GM19240 (cell line): Measurements from ENCODE around the gene BMP10.

Source experiments
- DNase-seq: peaks from one replicate; pipeline ENCODE4 v3.0.0; 2011; ENCODE audit warnings: low spot score; ENCODE audit not compliant: insufficient read length

Gene BMP10

DNA sequence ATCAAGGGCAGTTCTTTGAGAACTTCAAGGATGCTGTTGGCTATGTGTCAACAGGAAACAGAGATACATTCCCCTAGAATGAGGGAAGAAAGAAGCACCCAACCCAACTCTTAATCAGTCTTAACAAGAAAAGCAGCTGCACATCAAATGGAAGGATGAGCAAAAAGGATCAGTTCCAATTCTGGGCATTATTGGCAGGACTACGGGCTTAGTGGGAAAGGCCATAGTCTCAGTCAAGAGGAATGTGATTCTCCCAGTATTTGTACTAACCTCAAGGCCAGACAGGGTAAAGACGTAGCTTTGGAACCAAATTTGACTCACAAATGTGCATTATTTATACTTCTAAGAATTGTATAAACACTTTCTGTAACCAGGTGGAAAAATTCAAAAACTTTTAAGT lies 18.2 kb downstream of the BMP10 start:
- no peak for DNase-seq

DNA sequence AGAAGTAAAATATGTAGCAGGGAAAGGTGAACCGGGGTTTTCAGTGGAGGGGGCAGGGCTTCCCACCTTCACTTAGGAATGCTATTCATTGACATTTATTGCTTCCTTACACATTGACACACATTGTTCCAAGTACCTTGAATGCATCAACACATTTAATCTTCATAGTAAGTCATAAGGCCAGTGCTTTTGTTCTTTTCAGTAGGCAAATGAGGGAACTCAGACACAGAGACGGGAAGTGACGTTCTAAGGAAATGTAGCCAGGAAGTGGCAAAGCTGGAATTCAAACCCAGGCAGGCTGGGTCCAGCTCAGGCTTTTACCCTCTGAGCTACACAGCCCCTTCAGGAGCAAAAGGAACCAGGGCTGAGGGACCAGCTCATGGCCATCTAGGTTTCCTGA lies 20.7 kb downstream of the BMP10 start:
- DNase-seq = no peak

DNA sequence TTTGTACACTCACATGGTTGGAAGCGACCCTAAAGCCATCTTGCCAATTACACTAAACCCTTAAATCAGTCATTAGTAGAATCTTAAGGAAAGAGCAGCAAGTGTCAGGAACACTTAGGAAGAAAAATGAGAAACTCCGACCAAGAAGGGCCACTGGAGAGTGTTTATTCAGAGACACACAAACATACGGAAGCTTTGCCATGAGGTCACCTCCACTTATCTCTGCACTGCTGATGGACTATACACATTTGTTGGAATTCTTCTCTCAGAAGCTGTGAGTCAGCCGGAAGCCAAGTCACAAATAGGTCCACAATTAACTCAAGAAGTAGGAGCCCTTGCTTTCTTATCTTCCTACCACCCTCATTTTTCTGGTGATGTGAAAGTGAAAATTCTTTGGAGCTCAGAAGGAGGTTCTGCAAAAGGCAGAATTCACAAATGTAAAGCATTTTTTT lies 21.6 kb downstream of the BMP10 start:
- no peak for DNase-seq

DNA sequence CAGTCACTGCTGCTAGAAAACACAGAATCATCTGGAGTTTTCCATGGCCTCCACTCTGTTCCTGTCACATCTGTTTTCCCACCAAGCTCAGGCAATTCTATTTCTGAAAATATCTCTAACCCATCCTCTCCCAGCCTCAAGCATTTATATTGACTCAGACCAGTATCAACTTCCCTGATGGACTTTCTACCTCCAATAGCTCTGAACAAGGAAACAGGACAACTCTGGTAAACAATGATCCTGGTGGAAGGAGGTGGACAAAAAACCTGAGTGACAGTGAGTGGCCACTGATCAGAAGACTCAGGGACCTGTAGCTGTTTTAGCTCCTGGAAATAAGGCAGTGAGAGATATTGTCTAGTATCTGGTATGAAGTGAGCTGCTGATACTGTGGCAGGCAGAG lies 23.4 kb downstream of the BMP10 start:
- no peak for DNase-seq

DNA sequence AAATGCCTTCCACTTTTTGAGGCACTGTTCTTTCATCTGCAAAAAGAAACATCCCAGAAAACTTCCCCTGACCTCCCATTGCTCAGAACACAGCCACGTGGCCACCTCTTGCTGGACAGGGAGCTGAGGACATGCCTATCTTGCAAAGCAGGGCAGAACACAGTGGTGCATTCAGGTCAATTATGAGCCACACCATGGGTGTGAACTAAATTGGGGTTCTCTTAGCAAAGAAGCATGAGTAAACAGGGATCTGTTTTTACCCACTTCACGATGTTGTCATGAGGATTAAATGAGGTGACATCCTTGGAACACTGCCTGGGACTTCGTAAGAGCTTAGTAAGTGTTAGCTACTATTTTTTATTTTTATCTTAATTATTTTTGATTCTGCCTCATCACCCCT lies 25.1 kb downstream of the BMP10 start:
- DNase-seq = no peak

DNA sequence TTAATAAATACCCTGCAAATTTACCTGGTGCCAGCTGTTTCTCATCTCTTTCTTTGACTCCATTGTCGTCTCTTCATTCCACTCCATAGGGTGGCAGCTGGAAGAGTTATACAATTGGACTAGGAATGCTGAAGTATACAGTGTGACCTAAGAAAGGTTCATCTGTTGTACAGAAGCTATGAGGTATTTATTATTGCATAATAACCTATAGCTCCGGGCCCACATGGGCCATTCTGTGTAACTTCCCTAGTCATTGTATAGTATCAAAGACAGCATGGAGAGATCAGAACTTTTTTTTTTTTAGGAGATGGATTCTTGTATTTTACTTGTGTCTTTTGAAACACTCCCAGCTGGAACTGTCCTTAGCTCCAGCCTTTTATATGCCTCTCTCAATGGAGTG lies 26.2 kb downstream of the BMP10 start:
- DNase-seq = no peak

DNA sequence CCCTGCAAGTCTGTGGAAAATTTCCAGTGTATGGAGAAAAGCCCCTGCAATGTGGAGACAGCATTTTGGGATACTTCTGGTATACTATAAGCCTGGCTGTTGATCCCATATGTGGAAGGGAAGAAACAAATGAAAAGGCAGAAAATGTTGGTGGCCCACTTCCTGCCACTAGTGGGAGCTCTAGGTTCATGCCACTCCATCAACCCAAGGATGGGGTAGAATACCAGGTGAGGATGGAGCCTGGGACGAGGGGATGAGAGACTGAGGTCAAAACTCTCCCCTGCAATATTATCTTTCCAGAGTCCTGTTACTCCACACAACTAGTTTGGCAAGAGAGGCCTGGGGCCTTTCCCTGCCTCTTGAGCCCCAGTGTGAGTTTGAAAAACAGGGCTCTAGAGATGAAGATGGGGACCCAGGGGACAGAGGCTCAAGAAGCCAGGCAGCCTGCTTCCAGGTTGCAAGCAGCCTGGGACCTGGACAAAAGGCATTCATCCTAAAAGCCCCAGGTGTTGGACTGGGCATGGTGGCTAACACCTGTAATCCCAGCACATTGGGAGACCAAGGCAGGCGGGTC lies 31.9 kb downstream of the BMP10 start:
- DNase-seq = no peak

DNA sequence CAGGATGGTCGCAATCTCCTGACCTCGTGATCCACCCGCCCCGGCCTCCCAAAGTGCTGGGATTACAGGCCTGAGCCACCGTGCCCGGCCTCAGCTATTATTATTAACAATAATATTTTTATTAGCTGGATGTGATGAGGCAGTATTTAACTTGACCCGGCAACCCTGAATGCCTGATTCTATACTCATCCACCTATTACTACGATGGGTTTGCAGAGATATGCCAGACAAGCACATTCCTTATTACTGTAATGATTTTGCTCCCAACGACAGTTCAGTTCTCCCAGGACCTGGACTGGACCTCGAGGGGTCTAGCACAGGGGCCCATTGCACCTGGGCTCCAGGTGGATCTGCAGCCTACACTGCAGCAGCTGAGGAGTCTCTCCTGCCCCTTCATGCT lies 32.6 kb downstream of the BMP10 start:
- no peak for DNase-seq

DNA sequence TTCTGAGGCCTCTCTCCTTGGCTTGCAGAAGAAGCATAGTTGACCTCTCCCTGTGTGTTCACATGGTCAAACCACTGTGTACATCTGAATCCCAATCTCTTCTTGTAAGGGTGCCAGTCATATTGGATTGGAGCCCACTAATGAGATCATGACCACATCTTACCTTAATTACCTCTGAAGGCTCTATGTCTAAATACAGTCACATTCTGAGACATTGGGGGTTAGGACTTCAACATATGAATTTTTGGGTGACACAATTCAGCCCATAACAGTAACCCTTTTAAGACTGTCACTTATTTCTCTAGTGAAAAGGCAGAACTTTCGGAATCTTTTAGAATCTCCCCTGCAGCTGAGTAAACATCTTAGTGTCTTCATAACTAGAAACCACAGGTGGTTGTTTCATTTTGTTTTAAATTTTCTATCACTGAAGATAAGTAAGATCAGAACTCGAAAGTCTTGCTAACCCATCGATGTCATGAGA lies 33.3 kb downstream of the BMP10 start:
- no peak for DNase-seq

DNA sequence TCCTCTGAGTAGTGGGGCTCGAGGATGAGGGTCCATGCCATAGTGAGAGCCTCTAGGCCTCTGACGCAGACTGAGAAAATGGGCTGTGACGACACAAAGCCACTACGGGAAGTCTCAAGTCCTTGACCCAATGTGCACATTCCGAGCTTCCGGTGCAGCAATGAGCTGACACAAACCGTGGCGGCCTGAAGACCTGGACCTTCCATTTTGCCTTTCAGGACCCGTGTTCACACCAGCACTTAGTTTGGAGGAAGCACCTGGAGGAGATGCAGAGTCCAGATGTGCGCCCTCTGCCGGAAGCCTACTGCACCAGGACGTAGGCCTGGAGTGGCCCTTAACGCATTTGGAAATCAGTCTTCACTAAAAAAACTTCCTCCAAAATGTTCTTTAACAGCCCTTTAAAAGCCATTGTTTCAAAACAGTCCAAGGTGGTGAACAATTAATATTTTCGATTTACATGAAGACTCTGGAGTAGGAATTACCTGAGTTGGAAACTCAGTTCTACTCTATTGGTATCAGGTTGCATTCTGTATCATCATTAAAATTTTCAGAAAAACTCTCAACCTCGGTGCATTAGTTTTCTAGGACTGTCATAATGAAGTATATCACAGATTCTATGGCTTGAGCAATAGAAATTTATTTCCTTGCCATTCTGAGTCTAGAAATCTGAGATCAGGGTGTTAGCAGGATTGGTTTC lies 33.9 kb downstream of the BMP10 start:
- no peak for DNase-seq

DNA sequence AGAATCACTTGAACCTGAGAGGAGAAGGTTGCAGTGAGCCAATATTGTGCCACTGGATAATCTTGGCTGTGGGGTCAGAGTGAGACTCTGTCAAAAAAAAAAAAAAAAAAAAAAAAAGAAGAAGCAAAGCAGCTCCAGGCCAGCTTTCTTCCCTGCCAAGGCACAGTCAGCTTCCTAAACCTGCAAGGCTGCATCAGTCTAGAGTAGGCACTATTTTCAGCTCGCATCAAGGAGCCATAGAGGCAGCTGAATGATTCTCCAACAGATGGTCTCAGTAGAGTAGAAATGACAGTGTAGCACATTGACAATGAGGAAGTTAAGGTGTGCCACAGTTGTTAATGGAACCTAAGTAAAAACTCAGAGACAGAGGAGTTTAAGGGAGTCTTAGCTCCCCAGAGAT lies 35.6 kb downstream of the BMP10 start:
- no peak for DNase-seq

DNA sequence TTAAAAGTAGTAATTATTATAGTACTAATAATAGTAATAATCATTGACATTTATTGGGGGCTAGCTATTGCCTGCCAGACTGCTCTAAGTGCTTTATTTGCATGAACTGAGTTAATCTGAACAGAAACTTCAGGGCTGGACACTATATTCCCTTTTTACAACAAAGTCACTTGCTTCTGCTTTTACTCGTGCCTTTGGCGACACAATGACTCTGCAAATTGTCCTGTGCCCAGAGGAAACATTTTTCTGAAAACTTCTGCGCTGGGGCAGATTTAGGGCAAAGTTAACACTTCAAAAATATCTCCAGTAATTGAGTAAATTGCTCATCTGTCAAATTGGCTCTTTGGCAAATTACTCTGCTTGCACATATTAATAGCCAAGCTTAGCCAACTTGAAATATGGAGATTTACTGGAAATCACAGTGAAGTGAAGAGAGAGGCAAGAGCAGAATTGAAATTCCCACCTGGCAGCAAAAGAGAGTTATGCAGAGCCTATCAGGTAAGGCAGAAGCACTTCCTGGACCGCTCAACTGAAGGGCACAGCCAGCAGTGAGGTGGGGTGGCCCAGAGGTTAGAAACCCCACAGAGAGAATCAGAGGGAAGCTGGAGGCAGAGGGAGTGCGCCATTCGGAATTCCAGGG lies 36.3 kb downstream of the BMP10 start:
- no peak for DNase-seq

DNA sequence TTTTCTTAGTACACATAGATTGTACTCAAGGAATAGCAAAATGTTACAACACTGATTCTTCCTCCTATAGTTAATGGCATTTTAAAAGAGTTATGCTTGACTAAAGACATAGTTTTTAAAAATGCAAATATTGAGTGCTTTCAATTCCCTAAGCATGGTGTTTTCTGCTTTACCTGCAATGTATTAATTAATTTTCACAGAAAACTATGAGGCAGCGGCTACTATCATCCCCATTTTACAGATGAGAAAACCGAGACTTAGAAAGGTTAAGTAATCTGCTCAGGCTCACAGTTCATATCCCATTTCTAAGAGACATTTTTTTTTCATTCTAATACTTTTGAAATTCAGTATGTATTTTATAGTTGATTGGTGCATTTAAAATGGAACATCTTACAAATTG lies 38.0 kb downstream of the BMP10 start:
- no peak for DNase-seq

DNA sequence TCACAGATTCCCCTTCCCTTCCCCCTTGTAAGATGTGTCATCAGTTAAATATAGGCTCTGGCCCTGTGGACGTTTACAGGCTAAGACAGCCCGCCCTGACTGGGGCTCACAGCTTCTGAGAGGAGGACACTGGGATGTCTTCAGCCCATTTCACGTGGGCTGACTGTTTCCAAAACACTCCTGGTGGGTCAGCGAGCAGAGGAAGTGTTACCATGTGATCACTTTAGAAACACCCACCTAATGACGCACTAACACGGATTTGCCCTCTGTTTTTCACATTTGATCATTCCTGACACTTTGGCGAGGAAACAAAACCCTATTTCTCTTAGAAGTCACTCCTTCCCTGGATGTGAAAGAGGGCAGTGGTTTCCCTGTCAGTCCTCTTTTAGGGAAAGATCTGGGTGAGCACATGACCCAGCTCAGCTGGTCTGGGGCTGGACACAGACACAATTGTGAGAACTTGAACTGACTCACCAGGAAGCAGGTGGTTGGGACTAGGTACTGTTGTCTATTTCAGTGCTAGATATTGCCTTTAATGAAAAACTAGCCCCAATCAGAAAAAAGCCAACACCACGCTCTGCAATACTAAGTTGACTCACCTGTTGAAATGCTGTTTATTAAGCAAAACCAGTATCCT lies 38.8 kb downstream of the BMP10 start:
- DNase-seq = no peak

DNA sequence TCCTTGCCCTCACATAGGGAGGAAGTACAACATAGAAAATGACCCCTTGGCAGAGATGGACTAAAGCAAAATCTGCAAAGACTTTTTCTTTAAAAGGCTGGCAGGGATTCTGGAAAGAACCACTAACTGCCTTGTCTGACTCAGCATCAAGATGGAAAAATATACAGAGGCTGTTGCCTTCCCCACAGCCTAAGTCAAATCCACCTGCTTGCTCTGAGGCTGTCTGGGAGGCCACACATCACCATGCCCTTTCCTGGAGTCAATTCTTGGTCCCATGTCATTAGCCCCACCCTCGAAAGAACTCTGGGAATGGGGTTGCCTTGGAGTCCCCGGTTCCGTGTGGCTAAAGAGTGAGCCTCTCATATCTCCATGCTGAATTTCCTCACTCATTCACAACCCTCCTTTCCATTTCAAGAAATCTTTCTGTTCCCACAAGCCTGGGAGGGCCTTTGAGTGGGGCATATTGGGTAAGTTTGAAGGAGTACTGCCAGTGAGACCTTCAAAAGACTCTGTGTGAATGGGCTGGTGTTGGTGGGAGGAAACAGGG lies 39.4 kb downstream of the BMP10 start:
- no peak for DNase-seq

DNA sequence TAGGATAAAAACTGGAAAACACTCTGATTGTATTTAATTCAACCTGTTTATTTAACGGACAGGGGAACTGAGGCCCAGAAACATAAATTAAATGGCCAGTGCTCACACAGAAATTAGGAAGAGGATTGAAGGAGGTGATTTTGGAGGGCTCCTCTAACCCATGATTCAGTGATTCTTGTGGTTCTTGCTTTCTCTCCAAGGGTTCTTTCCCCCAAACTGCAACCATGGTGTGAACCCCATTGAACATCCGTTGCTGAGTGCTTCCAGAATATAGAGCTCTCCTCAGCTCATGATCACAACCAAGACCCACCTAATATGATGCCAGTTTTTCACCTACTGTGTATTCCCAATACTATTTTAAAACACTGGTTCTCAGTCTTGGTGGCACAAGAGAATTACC lies 41.4 kb downstream of the BMP10 start:
- DNase-seq = no peak

DNA sequence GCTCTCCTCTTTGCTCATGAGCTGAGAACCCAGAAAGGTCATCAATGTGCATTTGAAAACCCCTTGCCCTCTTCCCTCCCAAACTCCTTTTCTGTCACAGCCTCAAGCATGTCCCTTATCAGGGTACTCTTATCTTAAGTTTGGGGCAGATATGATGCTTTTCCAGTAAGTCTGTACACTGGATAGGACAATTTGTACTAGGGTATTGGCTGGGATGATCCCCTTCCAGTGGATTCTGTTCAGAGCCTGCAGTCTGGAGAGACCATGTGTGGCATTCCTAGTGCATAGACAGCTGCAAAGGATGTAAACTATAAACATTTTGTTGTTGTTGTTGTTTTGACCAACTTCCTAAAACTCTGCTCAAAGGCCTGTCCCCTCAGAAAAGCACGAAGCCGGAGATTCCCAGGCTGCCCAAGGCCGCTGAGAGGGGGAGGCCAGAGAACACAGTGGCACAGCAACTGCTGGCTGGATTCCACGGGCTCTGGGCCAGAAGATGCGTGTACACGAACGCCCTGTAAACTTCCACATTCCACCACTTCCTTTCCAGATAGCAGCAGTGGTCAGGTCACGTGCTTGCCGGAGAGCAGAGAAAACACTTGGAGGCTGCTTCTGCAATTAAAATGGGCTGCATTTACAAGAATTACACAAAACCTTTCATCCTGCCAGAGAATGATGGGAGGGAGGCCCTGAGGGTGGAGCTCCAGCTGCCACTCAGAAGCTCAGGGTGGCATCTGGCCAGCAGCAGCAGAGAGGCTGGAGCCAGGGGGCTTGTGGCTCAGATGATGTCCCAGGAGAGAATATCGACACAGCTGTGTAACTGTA lies 42.1 kb downstream of the BMP10 start:
- no peak for DNase-seq

DNA sequence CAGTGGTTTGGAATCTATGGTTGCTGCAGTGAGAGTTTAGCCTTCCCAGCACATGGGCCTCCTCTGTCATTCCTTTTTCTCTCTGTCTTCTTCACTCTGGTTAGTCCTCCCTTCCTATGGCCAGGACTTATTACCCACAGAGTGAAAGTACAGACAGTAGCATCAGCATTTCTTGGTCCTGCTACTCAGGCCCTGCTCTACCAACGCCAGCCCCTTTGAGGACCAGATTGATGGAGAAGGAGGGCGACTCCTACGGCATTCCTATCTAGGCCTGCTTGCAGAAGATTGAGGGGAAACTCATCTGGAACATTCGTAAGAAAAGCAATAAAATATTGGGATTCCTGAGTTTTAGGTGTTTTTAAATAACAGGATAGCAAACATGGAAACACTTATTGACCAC lies 43.5 kb downstream of the BMP10 start:
- DNase-seq = no peak

DNA sequence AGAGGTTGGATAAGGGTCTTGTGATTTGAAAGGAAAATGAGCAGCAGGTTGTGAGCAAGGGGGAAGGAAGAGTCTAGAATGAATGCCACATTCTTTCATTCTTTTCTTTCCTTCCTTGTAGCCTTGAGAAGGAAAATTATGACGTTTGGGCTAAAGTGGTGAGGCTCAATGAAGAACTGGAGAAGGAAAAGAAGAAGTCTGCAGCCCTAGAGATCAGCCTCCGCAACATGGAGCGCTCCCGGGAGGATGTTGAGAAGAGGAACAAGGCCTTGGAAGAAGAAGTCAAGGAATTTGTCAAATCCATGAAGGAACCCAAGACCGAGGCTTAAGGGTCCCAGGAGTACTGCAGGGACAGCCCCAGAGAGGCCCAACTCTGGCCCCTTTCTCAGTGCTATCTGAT lies 45.3 kb downstream of the BMP10 start:
- DNase-seq = no peak

DNA sequence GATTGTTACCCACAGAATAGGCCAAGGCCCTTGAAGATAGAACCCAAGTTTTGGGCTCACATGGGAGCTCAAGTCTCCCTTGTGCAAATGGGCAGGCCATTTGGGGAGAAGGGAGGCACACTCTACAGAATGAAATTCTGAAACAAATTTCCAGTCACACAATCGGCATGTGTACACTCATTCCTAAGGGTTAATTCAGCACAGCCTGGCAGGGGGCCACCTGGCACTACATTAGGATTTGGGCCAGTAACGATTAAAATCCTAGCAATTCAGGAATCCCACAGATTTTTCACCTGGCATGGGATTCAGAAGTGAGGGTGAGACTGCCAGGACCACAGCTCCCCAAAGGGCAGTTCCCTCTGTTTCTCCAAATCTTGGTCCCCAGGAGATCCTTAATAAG lies 46.4 kb downstream of the BMP10 start:
- DNase-seq = no peak

DNA sequence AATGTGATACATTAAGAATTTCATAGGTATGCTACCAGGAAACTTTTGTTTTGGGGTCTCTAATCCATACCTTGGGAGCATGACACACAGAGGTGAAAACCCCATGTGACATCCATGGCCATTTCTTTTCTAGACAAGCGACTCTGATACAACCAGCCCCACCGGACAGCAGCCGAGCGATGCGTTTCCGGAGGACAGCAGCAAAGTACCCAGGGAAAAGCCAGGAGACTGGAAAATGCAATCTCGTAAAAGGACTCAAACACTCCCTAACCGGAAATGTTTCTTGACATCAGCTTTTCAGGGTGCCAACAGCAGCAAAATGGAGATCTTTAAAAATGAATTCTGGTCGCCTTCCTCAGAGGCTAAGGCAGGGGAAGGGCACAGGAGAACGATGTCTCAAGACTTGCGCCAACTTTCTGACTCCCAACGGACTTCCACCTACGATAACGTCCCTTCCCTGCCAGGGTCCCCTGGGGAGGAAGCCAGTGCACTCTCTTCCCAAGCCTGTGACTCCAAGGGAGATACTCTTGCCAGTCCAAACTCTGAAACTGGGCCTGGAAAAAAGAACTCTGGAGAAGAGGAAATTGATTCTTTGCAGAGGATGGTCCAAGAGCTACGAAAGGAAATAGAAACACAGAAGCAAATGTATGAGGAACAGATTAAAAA lies 48.9 kb downstream of the BMP10 start:
- DNase-seq = no peak
